ENCODE results near the gene IL20RA.
"Not testable (repeated sequence)": the region's sequence is repeated elsewhere in the genome, so short reads cannot be mapped to it uniquely, and the experiment has no call there.

Gene IL20RA

GRCh38 chr6:136968837-136969236, 75.9 kb downstream of the IL20RA start:
- DNase-seq = no peak

- peak; percentile 5 for DNase-seq
Observed at GRCh38 chr6:136967876-136968752, 76.7 kb downstream of the IL20RA start.

GRCh38 chr6:136964398-136964797, 80.4 kb downstream of the IL20RA start:
- DNase-seq = no peak

- no peak for DNase-seq
Observed at GRCh38 chr6:136963259-136963658, 81.5 kb downstream of the IL20RA start.

GRCh38 chr6:136962661-136963060, 82.1 kb downstream of the IL20RA start:
- DNase-seq = no peak

GRCh38 chr6:136961848-136962247, 82.9 kb downstream of the IL20RA start:
- DNase-seq = no peak

- no peak for DNase-seq
Observed at GRCh38 chr6:136960781-136961180, 84.0 kb downstream of the IL20RA start.

GRCh38 chr6:136959935-136960334, 84.8 kb downstream of the IL20RA start:
- DNase-seq = not testable (repeated sequence)

GRCh38 chr6:136959471-136959891, 85.3 kb downstream of the IL20RA start:
- DNase-seq = no peak

GRCh38 chr6:136958168-136958567, 86.6 kb downstream of the IL20RA start:
- DNase-seq = no peak

- DNase-seq = no peak
Observed at GRCh38 chr6:136956590-136957544, 87.9 kb downstream of the IL20RA start.

- no peak for DNase-seq
Observed at GRCh38 chr6:136955123-136955522, 89.6 kb downstream of the IL20RA start.

- DNase-seq = no peak
Observed at GRCh38 chr6:136952714-136953260, 92.0 kb downstream of the IL20RA start.

GRCh38 chr6:136950436-136951126, 94.2 kb downstream of the IL20RA start:
- no peak for DNase-seq
